NB4 (cell line): Measurements from ENCODE around the gene ENO2.
A peak's percentile ranks its signal among the peaks of the same experiment; 100 is the strongest.

Experiments used
- DNase-seq: peaks from one replicate; pipeline ENCODE4 v3.0.0; 2010; ENCODE audit warnings: low read depth
- H3K4me3 ChIP-seq: one replicate; pipeline ENCODE4 v1.5.1; 2011; ENCODE audit warnings: mild to moderate bottlenecking, low read depth, low read length, moderate library complexity
- MYC ChIP-seq: IDR thresholded peaks from 2 replicates; pipeline ENCODE4 v1.6.1; 2011; ENCODE audit warnings: low read depth, low read length
- POLR2A ChIP-seq: IDR thresholded peaks from 2 replicates; pipeline ENCODE4 v1.6.1; 2011; ENCODE audit warnings: mild to moderate bottlenecking; ENCODE audit not compliant: insufficient read length; ENCODE audit errors: extremely low read depth
- TF ChIP-seq, protein P1 (sequence below): IDR thresholded peaks from one replicate; pipeline ENCODE4 v1.5.1; 2012; ENCODE audit warnings: low read depth, low read length
- TF ChIP-seq, protein P2 (sequence below): IDR thresholded peaks from 2 replicates; pipeline ENCODE4 v1.6.1; 2011; ENCODE audit warnings: low read depth, low read length

Gene ENO2

DNA sequence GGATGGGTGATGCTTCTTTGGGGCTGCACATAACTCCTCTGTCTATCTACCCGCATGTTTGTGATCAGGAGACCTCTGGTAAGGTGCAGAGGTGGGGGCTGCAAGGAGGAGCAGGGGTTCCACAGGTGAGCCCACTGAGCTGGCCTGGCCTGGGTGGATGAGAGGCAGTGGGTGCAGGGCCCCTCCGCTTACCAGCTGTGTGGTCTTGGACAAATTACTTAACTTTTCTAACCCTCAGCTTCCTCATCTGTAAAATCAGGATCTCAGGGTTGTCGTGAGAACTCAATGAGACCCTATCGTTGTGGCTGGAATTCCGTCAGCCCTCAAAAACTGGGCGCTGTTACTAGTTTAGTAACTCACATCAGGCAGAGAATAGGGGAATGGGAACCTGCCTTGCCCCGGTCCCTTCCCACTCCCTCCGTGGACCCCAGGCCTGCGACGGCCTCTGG lies 44.3 kb downstream of the ENO2 start:
- peak; percentile 58 for DNase-seq
- H3K4me3 ChIP-seq: peak overlapping the region; percentile 28
- TF ChIP-seq POLR2A (no peak), MYC (no peak)
- TF ChIP-seq, protein P1, sequence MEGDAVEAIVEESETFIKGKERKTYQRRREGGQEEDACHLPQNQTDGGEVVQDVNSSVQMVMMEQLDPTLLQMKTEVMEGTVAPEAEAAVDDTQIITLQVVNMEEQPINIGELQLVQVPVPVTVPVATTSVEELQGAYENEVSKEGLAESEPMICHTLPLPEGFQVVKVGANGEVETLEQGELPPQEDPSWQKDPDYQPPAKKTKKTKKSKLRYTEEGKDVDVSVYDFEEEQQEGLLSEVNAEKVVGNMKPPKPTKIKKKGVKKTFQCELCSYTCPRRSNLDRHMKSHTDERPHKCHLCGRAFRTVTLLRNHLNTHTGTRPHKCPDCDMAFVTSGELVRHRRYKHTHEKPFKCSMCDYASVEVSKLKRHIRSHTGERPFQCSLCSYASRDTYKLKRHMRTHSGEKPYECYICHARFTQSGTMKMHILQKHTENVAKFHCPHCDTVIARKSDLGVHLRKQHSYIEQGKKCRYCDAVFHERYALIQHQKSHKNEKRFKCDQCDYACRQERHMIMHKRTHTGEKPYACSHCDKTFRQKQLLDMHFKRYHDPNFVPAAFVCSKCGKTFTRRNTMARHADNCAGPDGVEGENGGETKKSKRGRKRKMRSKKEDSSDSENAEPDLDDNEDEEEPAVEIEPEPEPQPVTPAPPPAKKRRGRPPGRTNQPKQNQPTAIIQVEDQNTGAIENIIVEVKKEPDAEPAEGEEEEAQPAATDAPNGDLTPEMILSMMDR: no peak
- TF ChIP-seq, protein P2, sequence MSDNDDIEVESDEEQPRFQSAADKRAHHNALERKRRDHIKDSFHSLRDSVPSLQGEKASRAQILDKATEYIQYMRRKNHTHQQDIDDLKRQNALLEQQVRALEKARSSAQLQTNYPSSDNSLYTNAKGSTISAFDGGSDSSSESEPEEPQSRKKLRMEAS: no peak

DNA sequence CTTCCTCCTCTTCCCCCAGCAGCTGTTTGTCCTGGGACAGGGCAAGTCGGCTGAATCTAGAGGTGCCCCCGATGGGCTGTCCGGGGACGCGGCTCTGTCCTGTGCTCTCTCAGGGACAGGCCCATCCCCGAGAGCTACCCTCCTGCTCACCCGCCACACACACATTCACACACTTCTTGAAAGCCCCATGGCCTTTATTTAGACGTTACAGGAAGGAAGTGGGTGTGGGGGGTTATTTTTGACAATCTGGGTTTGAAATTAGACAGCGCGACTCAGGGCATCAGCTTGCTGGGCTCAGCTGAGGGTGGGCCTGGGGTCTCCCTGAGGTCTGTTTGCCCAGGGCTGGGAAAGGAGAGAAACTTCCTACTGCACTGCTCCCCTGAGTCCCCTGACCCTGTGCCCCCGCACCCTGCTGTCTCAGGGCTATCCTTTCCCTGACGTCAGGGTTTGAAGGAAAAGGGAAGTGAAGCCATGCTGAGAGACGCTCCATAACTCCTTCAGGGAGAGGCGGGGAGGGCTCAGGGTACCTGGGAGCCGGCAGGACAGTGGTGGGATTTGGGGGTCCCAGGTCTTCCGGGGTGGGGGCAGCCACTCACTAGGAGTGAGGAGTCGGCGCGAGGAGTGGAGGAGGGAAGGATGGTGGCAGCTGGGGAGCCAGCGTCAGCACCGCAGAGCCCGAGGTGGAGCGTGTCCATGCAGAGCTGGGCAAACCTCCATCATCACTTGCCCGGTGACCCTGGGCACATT lies 44.9 kb downstream of the ENO2 start:
- H3K4me3 ChIP-seq: peak overlapping the region; percentile 36
- TF ChIP-seq, protein P1: no peak
- TF ChIP-seq, protein P2: peak; percentile 40; the same call in 1 of the 2 replicates
- TF ChIP-seq POLR2A: peak; percentile 33
- TF ChIP-seq MYC: peak; percentile 23; the same call in 1 of the 2 replicates
- DNase-seq: peak; percentile 86

DNA sequence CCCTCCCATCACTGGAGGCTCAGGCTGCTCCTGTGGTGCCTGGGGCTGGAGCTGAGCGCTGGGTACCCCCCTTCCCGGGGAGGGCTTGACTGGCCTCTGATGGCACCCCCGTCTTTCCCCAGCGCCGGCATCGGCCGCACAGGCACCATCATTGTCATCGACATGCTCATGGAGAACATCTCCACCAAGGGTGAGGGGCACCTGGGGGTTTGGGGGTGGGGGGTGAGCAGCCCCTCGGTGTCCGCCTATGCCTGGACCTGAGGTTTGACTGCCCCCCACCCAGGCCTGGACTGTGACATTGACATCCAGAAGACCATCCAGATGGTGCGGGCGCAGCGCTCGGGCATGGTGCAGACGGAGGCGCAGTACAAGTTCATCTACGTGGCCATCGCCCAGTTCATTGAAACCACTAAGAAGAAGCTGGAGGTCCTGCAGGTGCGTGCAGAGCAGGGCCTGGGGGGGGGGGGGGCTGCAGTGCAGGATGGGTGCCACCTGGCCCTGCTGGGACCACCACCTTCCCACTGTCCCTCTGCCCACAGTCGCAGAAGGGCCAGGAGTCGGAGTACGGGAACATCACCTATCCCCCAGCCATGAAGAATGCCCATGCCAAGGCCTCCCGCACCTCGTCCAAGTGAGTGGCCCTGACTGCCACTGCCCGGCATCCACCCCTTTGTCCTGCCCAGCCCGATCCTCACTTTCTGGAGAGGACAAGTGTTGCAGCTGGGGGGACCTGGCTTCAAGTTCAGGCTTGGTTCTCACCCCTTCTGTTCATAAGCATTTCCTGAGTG lies 45.6 kb downstream of the ENO2 start:
- H3K4me3 ChIP-seq: no peak overlapping the region
- DNase-seq: no peak
- TF ChIP-seq POLR2A (no peak), MYC (no peak)
- TF ChIP-seq, protein P1: no peak
- TF ChIP-seq, protein P2: no peak

DNA sequence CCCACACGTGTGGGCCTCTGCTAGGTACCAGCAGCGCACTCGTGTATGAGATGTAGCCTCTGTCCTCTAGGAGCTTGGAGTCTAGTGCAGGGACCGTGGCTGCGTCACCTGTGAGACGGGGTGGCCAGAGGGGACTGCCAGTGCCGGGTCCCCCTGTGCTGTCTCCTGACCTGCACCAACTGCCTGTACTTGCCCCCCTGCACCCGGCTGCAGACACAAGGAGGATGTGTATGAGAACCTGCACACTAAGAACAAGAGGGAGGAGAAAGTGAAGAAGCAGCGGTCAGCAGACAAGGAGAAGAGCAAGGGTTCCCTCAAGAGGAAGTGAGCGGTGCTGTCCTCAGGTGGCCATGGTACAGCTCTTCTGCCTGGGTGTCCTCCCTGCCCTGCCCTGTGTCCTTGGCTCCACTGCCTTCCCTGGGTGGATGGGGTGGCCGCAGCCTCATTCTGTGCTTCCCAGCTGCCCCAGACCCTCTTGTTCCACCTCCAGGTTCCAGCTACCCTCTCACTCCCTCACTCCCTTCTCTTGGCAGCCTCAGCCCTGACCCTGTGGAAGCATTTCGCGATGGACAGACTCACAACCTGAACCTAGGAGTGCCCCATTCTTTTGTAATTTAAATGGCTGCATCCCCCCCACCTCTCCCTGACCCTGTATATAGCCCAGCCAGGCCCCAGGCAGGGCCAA lies 46.4 kb downstream of the ENO2 start:
- H3K4me3 ChIP-seq: no peak overlapping the region
- DNase-seq: peak; percentile 78
- TF ChIP-seq, protein P2: peak; percentile 24; the same call in 1 of the 2 replicates
- no peak for TF ChIP-seq MYC
- TF ChIP-seq, protein P1: peak; percentile 38
- no peak for TF ChIP-seq POLR2A

DNA sequence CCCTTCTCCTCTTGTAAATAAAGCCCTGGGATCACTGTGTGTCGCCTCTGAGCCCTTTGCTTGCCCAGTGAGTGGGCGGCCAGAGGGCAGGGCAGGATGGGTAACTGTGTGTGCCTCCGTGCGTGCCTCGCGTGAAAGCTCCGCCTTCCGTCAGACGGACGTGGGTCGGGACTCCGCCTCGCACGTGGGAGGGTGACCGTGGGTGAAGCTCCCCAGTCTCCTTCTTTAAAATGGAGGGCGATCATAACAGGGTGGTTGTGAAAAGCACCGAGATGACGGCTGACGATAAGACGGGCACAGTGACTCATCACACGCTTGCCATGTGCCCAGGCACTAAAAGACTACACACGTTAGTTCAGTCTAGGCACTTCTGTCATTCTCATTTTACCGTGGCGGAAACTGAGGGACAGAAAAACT lies 46.9 kb downstream of the ENO2 start:
- TF ChIP-seq MYC: peak; percentile 95
- TF ChIP-seq POLR2A: no peak
- TF ChIP-seq, protein P2: peak; percentile 92
- TF ChIP-seq, protein P1: no peak
- H3K4me3 ChIP-seq: peak overlapping the region; percentile 44

More for the DNA sequence above, 46.9 kb downstream of the ENO2 start:
- DNase-seq: peak; percentile 87
